ENCODE results near the gene KDM3B.
"Not testable (repeated sequence)": the region's sequence is repeated elsewhere in the genome, so short reads cannot be mapped to it uniquely, and the experiment has no call there.

KDM3B gene

DNA sequence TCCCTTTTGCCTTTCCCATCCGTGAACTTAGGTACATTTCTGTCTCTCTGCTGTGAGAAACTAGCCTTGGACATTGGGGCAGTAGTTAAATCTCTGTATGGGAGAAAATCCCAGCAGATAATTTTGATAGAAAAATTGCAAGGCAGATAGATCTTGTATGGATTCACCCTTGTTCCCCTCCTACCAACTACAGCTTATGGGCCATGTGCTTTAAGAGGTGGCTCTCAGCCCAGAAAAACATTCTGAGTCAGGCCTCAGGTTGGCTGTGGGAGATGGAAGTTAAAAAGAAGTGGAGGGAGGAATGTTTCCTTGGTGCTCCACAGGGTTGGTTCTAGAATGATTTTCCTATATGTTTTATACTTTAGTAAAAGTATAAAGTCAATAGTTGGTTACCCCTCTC is 1.4 kb upstream of the KDM3B start:
- no peak for DNase-seq (ENCODE audit: low read depth in 2 of 2)

DNA sequence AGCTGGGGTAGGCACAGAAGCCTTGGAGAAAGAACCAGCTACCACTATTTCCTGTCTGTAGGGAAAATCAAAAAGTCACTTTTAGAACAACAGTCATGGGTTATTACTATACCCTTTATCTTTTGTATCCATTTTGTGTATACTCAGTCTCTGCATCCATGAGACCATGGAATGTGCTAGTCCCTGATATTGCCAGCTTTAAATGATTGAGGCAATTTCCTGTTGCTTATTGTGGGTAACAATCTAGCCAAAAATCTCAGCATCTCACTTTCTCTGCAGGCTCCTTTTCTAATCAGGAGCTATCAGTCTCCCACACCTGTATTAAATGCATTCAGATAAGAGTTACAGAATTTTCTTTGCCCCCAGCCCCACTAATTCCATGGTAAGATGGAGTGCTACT is 968 bp upstream of the KDM3B start:
- DNase-seq (ENCODE audit: low read depth in 2 of 2), result no peak

DNA sequence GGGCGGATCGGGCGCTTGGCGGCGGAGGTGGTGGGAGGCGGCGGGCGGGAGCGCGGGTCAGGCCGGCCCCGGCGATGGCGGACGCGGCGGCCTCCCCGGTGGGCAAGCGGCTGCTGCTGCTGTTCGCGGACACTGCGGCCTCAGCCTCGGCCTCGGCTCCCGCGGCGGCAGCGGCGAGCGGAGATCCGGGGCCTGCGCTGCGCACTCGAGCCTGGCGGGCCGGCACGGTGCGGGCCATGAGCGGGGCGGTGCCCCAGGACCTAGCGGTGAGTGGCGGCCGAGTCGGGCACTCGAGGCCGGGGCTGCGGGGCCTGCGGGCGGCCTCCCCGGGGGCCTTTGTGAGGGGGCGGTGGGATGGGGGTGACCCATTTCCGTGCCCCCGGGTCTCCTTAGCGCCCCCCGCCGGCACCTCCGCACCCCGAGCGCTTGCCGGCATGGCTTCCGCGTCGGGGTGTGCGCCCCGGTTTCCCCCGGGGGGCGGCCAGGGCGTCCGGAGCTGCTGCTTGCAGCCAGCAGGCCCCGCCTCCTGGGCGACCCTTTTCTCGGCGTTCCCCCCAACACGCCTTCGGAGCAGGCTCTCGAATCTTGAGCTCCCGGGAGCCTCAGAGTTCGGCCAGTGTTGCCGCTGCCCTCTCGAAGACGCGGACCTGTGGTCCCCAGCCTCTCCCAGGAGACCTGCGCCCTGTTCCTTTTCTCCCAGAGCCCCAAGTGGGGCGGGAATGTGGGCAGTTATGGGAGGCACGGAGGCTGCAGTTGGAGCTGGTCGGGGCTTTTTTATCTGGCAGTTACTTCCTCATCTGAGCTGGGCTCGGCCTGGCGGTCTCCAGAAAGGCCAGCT is 456 bp downstream of the KDM3B start:
- DNase-seq (ENCODE audit: low read depth in 2 of 2), result peak; percentile 53 to 62

DNA sequence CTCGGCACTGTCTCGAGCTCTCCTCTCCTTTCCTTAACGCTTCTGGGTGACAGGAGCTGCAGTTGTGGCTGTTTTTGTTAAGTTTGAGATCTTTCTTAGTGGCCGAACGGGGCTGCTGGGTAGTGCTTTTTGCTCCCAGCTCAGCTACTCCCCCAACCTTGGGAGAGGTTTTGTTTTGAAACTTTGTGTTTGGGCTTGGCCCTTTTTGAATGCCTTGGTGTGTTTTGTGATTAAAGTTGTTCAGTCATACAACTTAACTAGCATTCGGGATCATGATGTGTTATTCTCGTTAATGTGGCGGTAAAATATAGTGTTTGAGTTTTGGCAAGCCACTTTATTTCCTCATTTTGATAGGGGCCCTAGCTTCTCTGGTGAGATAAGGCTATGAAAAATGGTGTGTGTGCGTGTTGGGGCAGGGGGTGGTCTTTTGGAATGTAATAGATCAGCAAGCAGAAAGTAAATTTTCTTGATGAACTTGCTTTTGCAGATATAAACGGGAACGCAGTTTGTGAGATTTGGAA is 1.1 kb downstream of the KDM3B start:
- DNase-seq (ENCODE audit: low read depth in 2 of 2), result no peak

DNA sequence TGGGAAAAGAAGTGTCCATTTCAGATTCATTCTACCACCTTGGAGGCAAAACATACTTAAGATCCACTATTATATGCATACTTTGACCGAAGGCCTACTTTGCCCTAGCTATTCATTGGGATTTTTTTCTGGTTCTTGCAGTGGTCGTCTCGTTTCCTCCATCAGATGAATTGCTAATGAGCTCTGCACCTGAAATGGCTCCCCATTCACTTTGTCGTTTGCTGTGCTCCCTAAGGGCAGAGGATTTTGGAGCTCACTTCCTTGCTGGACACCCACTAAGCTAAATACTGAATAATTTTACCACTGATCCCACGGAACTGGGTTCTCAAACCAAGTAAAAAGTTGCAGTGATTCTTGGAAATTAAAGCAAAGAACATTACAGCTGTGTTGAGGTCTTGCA is 1.9 kb downstream of the KDM3B start:
- DNase-seq (ENCODE audit: low read depth in 2 of 2), result no peak

DNA sequence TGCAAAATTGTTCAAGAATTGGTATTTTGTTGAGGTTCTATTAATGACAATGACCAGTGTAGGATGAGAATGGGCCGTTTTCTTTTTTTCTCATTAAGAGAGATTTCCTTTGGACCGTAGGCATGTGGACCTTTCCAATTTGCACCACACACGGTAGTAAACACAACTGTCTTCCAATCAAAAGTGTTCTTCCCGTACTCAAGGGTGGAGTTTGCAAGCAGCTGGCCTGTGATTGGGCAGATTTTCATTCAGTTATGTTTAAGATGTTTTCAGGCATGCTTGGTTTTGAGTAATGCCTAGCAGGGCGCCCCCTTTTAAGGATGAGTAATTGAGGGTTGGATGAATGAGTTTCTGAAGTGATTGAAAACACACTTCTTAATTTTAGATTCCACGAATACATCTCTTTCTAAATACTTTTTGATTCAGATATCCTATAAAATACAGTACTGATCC is 2.5 kb downstream of the KDM3B start:
- peak; percentile 12 to 31 for DNase-seq (ENCODE audit: low read depth in 2 of 2)

DNA sequence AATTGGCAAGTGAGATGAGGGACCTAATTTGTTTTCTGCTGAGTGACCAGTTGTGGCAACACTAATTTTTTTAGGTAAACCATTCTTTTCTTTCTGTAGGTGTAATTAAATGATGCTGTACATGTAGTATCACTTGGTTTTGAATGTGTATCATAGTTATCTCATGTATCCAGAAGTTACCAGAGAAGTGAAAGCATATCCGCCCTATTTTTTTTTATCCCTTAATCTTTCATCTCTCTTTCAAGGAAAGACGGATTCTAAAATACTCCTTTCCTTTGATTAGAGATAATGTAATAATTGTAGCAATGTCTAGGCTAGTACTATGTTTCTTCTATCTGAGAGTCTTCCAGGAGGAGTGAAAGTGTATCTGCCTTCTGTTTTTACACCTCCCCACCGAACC is 7.1 kb downstream of the KDM3B start:
- no peak for DNase-seq (ENCODE audit: low read depth in 2 of 2)

DNA sequence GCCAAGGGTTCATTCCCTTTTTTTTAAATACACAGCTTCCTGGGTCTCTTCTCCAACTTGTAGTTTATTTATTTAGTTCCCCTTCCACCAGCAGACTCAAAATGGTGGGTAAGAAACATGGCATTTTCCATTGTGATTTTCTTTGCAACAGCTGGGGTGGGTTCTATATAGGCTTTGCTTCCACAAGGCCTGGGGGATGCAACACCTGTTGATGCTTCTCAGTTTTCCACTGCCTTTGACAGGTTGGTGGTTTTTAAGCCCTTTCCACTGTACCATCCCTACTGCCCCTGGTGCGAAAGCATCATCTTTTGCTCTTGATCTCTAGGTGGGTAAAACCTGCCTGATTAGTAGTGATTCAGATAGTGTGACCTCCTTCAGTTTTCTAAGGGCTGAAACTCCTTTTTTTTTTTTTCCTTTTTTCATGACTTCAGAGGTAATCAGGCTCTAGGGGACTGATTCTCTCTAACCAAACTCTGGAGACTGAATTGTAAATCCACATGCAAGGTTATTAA is 8.5 kb downstream of the KDM3B start:
- DNase-seq (ENCODE audit: low read depth in 2 of 2), result no peak

DNA sequence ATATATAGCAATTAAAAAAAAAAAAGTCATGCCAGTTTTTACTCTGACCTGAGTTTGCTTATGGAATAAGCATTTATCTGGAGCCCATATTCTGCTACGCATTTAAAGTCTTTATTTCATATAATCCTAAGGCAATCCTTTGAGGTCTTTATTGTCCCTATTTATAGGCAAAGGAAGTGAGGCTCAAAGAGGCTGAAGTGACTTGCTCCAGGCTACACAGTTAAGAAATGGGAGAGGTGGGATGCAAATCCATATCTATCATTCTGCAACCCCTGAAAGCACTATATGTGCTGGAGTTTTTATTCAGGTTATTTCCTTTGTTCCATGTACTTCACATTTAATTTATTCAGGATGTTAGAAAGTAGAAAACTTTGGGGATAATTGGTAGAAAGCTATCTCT is 12.1 kb downstream of the KDM3B start:
- DNase-seq (ENCODE audit: low read depth in 2 of 2), result no peak

DNA sequence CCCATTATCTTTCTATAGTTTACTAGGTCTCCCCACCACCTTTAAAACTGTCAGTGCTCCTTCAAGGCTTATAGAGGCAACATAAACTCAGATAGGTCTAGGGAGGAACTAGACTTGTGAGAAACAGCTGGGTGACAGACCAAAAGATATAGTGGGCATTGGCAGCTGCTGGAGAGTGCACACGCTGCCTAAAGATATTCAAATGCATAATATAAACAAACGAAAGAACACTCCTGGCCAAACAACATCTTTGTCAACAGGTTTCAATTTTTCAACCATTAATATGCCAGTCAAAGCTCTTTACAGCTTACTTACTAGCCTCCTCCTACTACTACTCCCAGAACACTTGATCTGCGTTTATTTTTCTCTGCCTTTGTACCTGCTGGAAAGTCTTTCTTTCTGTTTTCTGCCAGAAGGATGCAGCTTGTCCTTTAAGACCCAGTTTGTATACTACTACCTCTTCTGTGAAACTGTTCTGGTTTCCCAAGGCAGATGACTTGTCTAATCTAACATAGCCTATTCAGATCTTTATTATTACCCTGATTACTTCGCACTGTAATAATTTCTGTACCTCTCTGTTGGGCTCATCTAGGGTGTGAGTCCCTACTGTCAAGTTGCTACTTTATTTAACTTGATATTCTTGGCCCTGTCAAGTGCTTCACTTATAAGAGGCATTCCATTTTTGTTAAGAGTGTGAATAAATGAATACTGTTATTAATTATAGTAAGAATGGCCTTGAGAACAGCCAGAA is 14.3 kb downstream of the KDM3B start:
- DNase-seq (ENCODE audit: low read depth in 2 of 2), result no peak

DNA sequence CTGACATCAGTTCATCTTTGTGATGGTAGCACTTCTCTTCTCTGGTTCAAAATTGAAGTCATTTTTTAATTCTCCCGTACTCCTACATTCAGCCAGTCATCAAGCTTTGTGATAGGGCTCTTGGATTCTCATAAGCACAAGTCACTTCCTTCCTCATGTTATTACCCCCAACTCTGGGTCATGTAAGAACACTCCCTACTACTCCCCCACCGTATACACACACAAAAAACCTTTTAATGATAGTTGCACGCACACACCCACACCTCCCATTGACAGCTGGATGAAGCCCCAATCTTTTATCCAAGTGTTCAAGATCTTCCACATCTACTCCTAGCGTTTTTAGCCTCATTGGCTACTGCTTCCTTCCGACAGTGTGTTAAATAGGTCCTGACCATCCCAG is 16.8 kb downstream of the KDM3B start:
- no peak for DNase-seq (ENCODE audit: low read depth in 2 of 2)

DNA sequence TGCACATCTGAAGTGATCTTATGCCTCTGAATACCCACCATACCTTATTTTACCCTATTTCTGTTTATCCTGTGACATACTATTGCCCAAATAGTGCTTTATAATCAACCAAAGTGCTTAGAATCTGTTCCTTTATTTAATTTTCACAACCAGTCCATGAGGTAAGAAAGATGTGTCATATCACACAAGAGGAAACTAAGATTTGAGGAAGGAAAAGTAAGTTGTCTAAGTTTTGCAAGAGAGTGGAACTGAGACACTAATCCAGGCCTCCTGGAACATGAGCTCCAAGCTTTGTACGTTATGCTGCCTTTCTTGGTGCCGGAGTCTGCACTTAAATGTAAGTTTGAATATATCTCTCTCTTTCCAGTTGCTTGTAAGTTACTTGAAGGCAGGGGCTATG is 17.2 kb downstream of the KDM3B start:
- no peak for DNase-seq (ENCODE audit: low read depth in 2 of 2)

DNA sequence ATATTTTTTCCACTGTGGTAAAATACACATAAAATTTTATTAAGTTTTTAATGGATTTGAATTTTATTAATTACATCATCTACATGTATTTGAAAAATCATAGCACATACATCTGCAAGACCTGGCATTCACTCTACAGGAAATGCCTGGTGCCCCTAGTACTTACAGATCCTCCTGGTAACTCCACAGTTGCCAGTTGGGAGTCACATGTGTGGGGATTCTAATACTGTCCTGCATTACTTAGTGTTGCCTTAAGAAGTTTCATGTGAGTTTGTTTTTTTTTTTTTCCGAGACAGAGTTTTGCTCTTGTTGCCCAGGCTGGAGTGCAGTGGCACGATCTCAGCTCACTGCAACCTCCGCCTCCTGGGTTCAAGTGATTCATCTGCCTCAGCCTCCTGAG is 18.1 kb downstream of the KDM3B start:
- no peak for DNase-seq (ENCODE audit: low read depth in 2 of 2)

DNA sequence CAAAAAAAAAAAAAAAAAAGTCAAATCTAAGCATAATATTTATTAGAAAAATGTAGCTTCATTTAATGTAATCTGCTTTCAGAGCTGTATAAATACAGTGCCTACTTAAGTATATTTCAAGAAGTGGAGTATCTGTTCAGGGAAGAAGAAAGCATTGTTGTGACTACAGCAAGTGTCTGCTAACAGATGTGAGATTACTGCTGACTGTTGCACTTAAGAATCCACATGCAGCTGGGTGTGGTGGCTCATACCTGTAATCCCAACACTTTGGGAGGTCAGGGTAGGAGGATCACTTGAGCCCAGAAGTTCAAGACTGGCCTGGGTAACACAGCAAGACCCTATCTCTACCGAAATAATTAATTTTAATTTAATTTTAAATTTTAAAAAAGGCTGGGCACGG is 19.0 kb downstream of the KDM3B start:
- no peak for DNase-seq (ENCODE audit: low read depth in 2 of 2)

DNA sequence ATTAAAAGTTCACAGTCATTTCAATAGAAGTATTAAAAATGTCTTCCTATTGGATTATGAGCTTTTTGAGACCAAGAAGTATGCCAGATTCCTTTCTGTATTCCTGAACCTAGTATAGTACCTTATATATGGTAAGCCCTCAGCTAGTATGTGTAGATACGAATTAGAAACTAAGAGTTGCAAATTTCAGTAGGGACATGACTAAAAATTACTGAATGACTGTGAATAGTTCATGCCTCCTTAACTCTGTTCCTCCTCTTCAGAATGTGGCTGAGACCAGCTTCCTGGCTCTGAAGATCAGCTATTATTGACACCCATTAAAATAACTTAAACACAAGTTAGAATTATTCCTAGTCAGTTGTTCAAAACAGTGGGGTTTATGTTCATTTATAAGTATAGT is 19.7 kb downstream of the KDM3B start:
- no peak for DNase-seq (ENCODE audit: low read depth in 2 of 2)

DNA sequence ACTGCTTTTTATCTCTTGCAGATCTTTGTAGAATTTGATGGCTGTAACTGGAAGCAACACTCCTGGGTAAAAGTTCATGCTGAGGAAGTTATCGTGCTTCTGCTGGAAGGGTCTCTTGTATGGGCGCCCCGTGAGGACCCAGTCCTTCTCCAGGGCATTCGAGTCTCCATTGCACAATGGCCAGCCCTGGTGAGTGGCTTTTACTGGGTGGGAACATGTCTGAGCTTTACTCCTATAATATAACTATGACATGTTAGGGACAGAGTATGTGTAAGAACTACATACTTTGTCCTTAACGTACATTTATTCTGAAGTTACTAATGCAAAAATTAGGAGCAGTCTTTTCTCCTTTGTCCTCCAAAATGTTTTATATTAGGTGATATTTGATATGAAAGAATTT is 20.2 kb downstream of the KDM3B start:
- DNase-seq (ENCODE audit: low read depth in 2 of 2), result no peak

DNA sequence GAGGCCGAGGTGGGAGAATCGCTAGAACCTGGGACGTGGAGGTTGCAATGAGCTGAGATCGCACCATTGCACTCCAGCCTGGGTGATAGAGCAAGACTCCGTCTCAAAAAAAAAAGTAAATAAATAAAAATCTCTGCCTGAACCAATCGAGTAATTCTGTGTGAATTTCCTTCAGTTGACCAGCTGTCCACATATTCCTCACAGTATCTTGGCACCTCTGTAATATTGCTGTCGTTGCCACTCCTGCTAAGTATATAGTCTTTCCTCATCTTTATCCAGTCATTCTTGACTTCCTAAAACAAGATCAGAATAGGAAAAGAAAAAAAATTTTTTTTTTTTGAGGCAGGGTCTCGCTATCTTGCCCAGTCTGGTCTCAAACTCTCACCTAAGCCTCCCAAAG is 29.9 kb downstream of the KDM3B start:
- DNase-seq (ENCODE audit: low read depth in 2 of 2), result no peak

DNA sequence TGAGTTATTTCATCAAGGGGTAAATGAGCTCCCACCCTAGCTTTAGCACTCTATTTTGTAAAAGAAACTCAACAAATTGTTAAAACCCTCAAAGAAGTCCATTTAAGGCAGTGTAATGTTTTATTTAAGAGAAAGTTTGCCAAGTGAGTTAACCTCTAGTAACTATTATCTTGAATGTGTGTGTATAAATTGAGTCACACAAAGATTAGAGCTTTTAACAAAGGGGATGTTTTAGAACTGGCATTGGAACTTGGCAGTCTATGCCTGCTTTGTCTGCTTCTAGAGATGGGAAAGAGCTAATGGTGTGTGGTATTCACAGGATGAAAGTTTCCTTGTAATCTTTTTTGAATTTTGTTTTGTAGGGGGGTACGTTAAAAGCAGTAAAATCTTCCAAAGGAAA is 33.2 kb downstream of the KDM3B start:
- DNase-seq (ENCODE audit: low read depth in 2 of 2), result no peak

DNA sequence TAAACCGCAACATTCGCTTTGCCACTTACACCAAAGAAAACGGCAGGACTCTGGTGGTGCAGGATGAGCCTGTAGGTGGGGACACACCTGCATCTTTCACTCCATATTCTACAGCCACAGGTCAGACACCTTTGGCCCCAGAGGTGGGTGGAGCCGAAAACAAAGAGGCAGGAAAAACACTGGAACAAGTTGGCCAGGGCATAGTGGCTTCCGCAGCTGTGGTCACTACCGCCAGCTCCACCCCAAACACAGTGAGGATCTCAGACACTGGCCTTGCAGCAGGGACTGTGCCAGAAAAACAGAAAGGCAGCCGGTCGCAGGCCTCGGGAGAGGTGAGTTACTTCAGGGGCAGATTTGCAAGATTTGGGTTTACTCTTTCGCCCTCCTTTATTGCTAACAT is 33.8 kb downstream of the KDM3B start:
- no peak for DNase-seq (ENCODE audit: low read depth in 2 of 2)

DNA sequence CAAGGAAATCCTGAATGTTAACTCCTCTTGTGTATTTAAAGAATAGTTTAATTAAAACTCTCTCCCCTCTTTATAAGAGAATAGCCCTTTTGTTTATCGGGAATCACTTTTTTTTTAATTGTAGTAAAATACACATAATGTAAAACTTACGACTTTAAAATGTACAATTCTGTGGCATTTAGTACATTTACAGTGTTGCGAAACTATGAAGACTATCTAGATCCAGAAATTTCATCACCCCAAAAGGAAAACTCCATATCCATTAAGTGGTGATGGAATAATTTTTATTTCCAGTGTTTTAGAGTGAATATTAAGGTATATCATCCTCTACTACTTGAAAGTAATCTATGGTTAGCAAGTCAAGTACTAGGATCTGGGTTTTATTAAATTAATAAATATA is 36.8 kb downstream of the KDM3B start:
- no peak for DNase-seq (ENCODE audit: low read depth in 2 of 2)

DNA sequence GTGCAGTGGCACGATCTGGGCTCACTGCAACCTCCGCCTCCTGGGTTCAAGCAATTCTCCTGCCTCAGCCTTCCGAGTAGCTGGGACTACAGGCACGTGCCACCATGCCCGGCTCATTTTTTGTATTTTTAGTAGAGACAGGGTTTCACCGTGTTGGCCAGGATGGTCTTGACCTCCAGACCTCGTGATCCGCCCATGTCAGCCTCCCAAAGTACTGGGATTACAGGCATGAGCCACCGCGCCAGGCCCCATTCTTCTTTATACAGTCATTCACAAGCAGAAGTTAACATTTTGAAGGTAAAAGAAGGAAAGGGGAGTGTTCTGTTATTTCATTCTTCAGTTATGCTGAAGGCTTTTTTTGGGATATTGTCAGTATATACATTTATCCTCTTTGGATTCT is 37.4 kb downstream of the KDM3B start:
- not testable (repeated sequence) for DNase-seq (ENCODE audit: low read depth in 2 of 2)

DNA sequence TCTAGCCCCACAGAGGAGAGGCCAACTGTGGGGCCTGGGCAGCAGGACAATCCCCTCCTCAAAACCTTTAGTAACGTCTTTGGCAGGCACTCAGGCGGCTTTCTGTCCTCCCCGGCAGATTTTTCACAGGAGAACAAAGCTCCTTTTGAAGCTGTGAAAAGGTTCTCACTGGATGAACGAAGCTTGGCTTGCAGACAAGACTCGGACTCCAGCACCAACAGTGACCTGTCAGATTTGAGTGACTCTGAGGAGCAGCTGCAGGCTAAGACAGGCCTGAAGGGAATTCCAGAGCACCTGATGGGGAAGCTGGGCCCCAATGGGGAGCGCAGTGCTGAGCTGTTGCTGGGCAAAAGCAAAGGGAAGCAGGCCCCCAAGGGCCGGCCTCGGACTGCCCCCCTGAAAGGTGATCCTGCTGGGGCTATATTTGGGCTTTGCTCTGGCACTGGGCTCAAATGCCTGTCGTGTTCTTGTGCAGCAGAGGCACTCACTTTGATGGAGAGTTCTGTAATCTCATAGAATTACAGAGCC is 39.4 kb downstream of the KDM3B start:
- no peak for DNase-seq (ENCODE audit: low read depth in 2 of 2)

DNA sequence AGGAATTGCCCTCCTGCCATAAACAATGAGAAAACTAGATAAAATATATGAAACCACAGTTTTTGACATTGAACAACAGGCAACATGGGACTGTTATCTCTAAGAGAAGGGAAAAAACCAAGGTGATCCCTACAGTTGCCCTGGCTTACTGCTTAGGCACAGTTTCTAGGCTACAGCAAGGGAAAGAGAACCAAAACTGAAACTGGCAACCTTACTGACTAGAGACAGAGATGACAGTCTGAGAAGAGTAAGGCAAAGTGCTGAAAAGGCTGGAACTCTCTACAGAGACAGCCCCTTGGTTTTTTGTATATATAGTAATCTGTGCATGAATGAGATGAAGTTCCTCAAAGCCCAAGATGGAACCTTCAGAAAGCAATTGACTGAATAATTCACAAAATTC is 50.2 kb downstream of the KDM3B start:
- no peak for DNase-seq (ENCODE audit: low read depth in 2 of 2)
